DMS53 treated with DMSO at 0.1 percent for 48 hours (cell line): Measurements from ENCODE around the gene MATR3.

ENCODE experiments used
- DNase-seq: peaks from one replicate; lab custom pipeline; 2025; ENCODE audit not compliant: unreplicated experiment; lab: John Stamatoyannopoulos, UW

The MATR3 gene

GRCh38 chr5:139271201-139272027 is 22.1 kb upstream of the MATR3 start:
- peak; percentile 60 for DNase-seq

GRCh38 chr5:139272471-139273321 is 20.8 kb upstream of the MATR3 start:
- DNase-seq = no peak

- DNase-seq = no peak
Observed at GRCh38 chr5:139273322-139273571, 20.3 kb upstream of the MATR3 start.

- DNase-seq = peak; percentile 78
Observed at GRCh38 chr5:139273572-139274289, 19.8 kb upstream of the MATR3 start.

GRCh38 chr5:139275536-139275935 is 18.0 kb upstream of the MATR3 start:
- DNase-seq = no peak

GRCh38 chr5:139275956-139276355 is 17.6 kb upstream of the MATR3 start:
- DNase-seq = no peak

- peak; percentile 8 for DNase-seq
Observed at GRCh38 chr5:139276426-139276825, 17.1 kb upstream of the MATR3 start.

- no peak for DNase-seq
Observed at GRCh38 chr5:139277171-139277570, 16.4 kb upstream of the MATR3 start.

- no peak for DNase-seq
Observed at GRCh38 chr5:139278540-139279274, 14.8 kb upstream of the MATR3 start.

- DNase-seq = no peak
Observed at GRCh38 chr5:139282197-139282557, 11.4 kb upstream of the MATR3 start.

GRCh38 chr5:139283252-139284166 is 10.0 kb upstream of the MATR3 start:
- DNase-seq = no peak

- DNase-seq = no peak
Observed at GRCh38 chr5:139284295-139284694, 9.2 kb upstream of the MATR3 start.

- DNase-seq = no peak
Observed at GRCh38 chr5:139285651-139286392, 7.7 kb upstream of the MATR3 start.

GRCh38 chr5:139287890-139288635 is 5.5 kb upstream of the MATR3 start:
- peak; percentile 8 for DNase-seq

GRCh38 chr5:139291051-139291450 is 2.5 kb upstream of the MATR3 start:
- no peak for DNase-seq

- DNase-seq = no peak
Observed at GRCh38 chr5:139293202-139293506, 386 bp upstream of the MATR3 start.

- peak; percentile 46 for DNase-seq
Observed at GRCh38 chr5:139294374-139295165, 1.0 kb downstream of the MATR3 start.
